HEK293T (cell line): ENCODE data around the gene MATN1.

ENCODE experiments used
- CTCF ChIA-PET: fragments of 350-600 bp; formaldehyde crosslinking; extraction: SDS; loops from one replicate; lab custom pipeline; 2021; ENCODE audit warnings: antibody characterized with exemption, inconsistent platforms; lab: Yijun Ruan, JAX
- POLR2A ChIA-PET: fragments of 350-600 bp; formaldehyde crosslinking; extraction: SDS; loops from one replicate; lab custom pipeline; 2020; ENCODE audit warnings: antibody characterized with exemption, inconsistent platforms; lab: Yijun Ruan, JAX
- DNase-seq: peaks from one replicate; pipeline ENCODE4 v3.0.0; 2012; ENCODE audit warnings: mixed read lengths; ENCODE audit errors: extremely low spot score
- ARNT ChIP-seq: fragments of 450-650 bp; IDR thresholded peaks from 2 replicates; pipeline ENCODE4 v1.6.1; 2017; ENCODE audit warnings: mild to moderate bottlenecking
- BHLHE40 ChIP-seq: fragments of 450-650 bp; IDR thresholded peaks from 2 replicates; pipeline ENCODE4 v1.6.1; 2016; ENCODE audit warnings: mild to moderate bottlenecking, moderate library complexity, borderline replicate concordance
- CTBP1 ChIP-seq: fragments of 450-650 bp; IDR thresholded peaks from 2 replicates; pipeline ENCODE4 v1.6.1; 2016; ENCODE audit warnings: borderline replicate concordance
- ELF4 ChIP-seq: fragments of 450-650 bp; IDR thresholded peaks from 2 replicates; pipeline ENCODE4 v1.6.1; 2017; ENCODE audit warnings: antibody characterized with exemption
- FOXA1 ChIP-seq: fragments of 450-650 bp; IDR thresholded peaks from 2 replicates; pipeline ENCODE4 v1.6.1; 2016; ENCODE audit warnings: mild to moderate bottlenecking
- FOXK2 ChIP-seq: fragments of 450-650 bp; IDR thresholded peaks from 2 replicates; pipeline ENCODE4 v1.6.1; 2016; ENCODE audit warnings: mild to moderate bottlenecking
- FOXM1 ChIP-seq: fragments of 450-650 bp; IDR thresholded peaks from 2 replicates; pipeline ENCODE4 v1.6.1; 2017; ENCODE audit warnings: mild to moderate bottlenecking, borderline replicate concordance
- HDGF ChIP-seq: fragments of 450-650 bp; IDR thresholded peaks from 2 replicates; pipeline ENCODE4 v1.6.1; 2017; ENCODE audit warnings: antibody characterized with exemption, borderline replicate concordance
- L3MBTL2 ChIP-seq: fragments of 450-650 bp; conservative IDR thresholded peaks from 2 replicates; pipeline ENCODE4 v1.6.1; 2016; ENCODE audit warnings: mild to moderate bottlenecking
- LEF1 ChIP-seq: fragments of 450-650 bp; IDR thresholded peaks from 2 replicates; pipeline ENCODE4 v1.6.1; 2017; ENCODE audit warnings: mild to moderate bottlenecking, borderline replicate concordance
- NFRKB ChIP-seq: fragments of 450-650 bp; IDR thresholded peaks from 2 replicates; pipeline ENCODE4 v1.6.1; 2016; ENCODE audit warnings: mild to moderate bottlenecking, moderate library complexity
- PKNOX1 ChIP-seq: fragments of 450-650 bp; IDR thresholded peaks from 2 replicates; pipeline ENCODE4 v1.6.1; 2016
- SP1 ChIP-seq: fragments of 450-650 bp; IDR thresholded peaks from 2 replicates; pipeline ENCODE4 v1.6.1; 2017
- SUZ12 ChIP-seq: fragments of 450-650 bp; IDR thresholded peaks from 2 replicates; pipeline ENCODE4 v1.6.1; 2016; ENCODE audit warnings: mild to moderate bottlenecking
- TARDBP ChIP-seq: fragments of 450-650 bp; IDR thresholded peaks from 2 replicates; pipeline ENCODE4 v1.6.1; 2016
- ZNF384 ChIP-seq: fragments of 450-650 bp; IDR thresholded peaks from 2 replicates; pipeline ENCODE4 v1.6.1; 2016

MATN1 gene

GRCh38 chr1:30728832-30729638 lies 5.7 kb upstream of the MATN1 start:
- no peak for DNase-seq
- TF ChIP-seq LEF1 (no peak), CTBP1 (no peak), HDGF (no peak), SP1 (no peak), PKNOX1 (no peak), ZNF384 (no peak), TARDBP (no peak), L3MBTL2 (no peak), SUZ12 (no peak), FOXM1 (no peak), BHLHE40 (no peak), ARNT (no peak), ELF4 (no peak), FOXK2 (no peak)
- POLR2A ChIA-PET, result interaction anchor here (0.6 kb wide), 1 partner anchor 419 kb away, joined by 3 read pairs; no protein-coding TSS in a partner anchor
- CTCF ChIA-PET, result interaction anchor here (0.8 to 2.1 kb wide), 3 partner anchors 9 to 51 kb away, joined by 3 to 11 read pairs (median 3); no protein-coding TSS in a partner anchor

DNA sequence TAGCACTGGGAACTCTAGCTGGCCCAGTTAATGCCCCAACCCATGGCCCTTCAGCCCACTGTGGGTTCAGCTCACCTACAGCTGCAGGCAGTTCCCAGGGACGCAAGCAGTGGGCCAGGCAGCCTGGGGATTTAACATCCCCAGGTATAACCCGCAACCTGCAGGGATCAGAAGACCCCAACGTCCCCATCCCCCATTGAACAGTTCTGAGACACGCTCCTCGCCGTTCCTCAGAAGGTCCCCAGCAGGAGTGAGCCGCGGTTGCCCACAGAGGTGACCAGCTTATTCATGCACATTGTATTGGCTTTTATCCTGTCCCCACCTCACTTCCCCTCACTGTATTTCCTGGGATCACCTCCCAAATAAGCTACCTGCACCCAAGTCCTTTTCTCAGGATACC lies 5.0 kb upstream of the MATN1 start:
- POLR2A ChIA-PET, result interaction anchor here (1.0 to 2.4 kb wide), 2 partner anchors 10 to 96 kb away, joined by 3 to 9 read pairs; no protein-coding TSS in a partner anchor
- no peak for TF ChIP-seq SP1
- TF ChIP-seq ARNT, result no peak
- TF ChIP-seq SUZ12, result no peak
- no peak for TF ChIP-seq CTBP1
- no peak for TF ChIP-seq L3MBTL2
- no peak for TF ChIP-seq HDGF
- no peak for TF ChIP-seq FOXK2
- TF ChIP-seq TARDBP, result no peak
- no peak for TF ChIP-seq BHLHE40
- TF ChIP-seq FOXA1, result no peak
- TF ChIP-seq FOXM1, result no peak
- TF ChIP-seq NFRKB, result no peak
- TF ChIP-seq ELF4, result no peak
- TF ChIP-seq ZNF384, result no peak
- TF ChIP-seq PKNOX1, result no peak
- no peak for DNase-seq
- CTCF ChIA-PET, result interaction anchor here (0.8 kb wide), 2 partner anchors 9 to 51 kb away, joined by 3 read pairs; no protein-coding TSS in a partner anchor

GRCh38 chr1:30727824-30728223 lies 4.4 kb upstream of the MATN1 start:
- TF ChIP-seq PKNOX1 (no peak), FOXK2 (no peak), ARNT (no peak), HDGF (no peak), SUZ12 (no peak), ELF4 (no peak), L3MBTL2 (no peak)
- POLR2A ChIA-PET, result interaction anchor here (1.0 to 2.4 kb wide), 2 partner anchors 9 to 96 kb away, joined by 3 to 9 read pairs; no protein-coding TSS in a partner anchor
- CTCF ChIA-PET, result interaction anchor here (0.6 to 0.9 kb wide), 3 partner anchors 9 to 1229 kb away, joined by 3 read pairs; no protein-coding TSS in a partner anchor
- DNase-seq, result no peak

- ChIA-PET POLR2A (interaction anchor here (1.0 to 2.4 kb wide), 2 partner anchors 8 to 97 kb away, joined by 3 to 9 read pairs; no protein-coding TSS in a partner anchor), CTCF (interaction anchor here (0.6 to 2.2 kb wide), 6 partner anchors 8 to 1765 kb away, joined by 3 to 8 read pairs (median 3); no protein-coding TSS in a partner anchor)
- TF ChIP-seq FOXK2 (no peak), SP1 (no peak), BHLHE40 (no peak), CTBP1 (no peak), ARNT (no peak), NFRKB (no peak), L3MBTL2 (no peak), SUZ12 (no peak), TARDBP (no peak), FOXM1 (no peak), ELF4 (no peak), FOXA1 (no peak), ZNF384 (no peak), HDGF (no peak), LEF1 (no peak), PKNOX1 (no peak)
- no peak for DNase-seq
Observed at GRCh38 chr1:30726773-30727684, 3.6 kb upstream of the MATN1 start.

DNA sequence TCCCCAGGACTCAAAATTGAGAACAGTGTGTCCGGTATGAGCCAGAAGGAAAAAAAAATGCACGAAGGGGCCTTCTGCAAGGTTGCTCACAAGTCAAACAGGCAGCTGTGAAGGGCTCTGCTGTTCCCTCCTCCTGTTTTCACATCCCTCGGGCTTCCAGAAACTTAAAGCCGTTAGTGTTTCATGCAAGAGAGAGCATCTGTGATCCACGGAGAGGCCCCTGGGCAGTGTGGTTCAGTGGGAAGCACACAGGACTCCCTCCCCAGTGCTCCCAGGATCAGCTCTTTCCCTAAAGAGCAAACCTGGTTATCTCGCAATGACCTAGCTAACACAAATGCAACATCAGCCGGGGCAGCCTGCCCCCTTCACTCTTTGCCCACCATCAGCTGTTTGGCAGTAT lies 2.9 kb upstream of the MATN1 start:
- CTCF ChIA-PET, result interaction anchor here (1.3 to 2.2 kb wide), 2 partner anchors 19 to 54 kb away, joined by 3 to 8 read pairs; no protein-coding TSS in a partner anchor
- POLR2A ChIA-PET, result interaction anchor here (2.4 kb wide), 1 partner anchor 7 kb away, joined by 9 read pairs; no protein-coding TSS in a partner anchor
- DNase-seq, result no peak
- TF ChIP-seq L3MBTL2 (no peak), ELF4 (no peak), NFRKB (no peak), LEF1 (no peak), HDGF (no peak), SP1 (no peak), FOXK2 (no peak), BHLHE40 (no peak), TARDBP (no peak), ARNT (no peak), PKNOX1 (no peak), ZNF384 (no peak), FOXM1 (no peak), SUZ12 (no peak), CTBP1 (no peak), FOXA1 (no peak)
